ENCODE measurements around the gene TUBGCP2. TPM values are rescaled to one million over a fixed set of nuclear protein-coding genes. Genes with fewer than 3 reads are reported as not detected.

The TUBGCP2 gene
- total and polyA plus RNA-seq, 2 donors from 2014 or later: 61.4 to 93.3 TPM

- Histone ChIP-seq H3K27me3 (ENCODE audit: control insufficient read depth, insufficient read depth, low read length) (no peaks in the 10 kb centered on the region), H3K9me3 (ENCODE audit: control insufficient read depth in 2 of 3, insufficient read depth in 1 of 3, low read length in 3 of 3) (no peaks in the 10 kb centered on the region), H3K4me1 (ENCODE audit: control insufficient read depth in 2 of 3, insufficient read depth in 2 of 3, low read depth in 1 of 3, low read length in 3 of 3) (peaks cover 3 to 23% (median 13%) of the 10 kb centered on the region in 3 donors), H3K27ac (ENCODE audit: low read depth in 2 of 2, low read length in 2 of 2) (no peak overlapping the region), H3K9ac (ENCODE audit: low read length in 3 of 3) (no peak overlapping the region), H3K4me3 (ENCODE audit: low read length in 3 of 3) (no peak overlapping the region), H3K36me3 (ENCODE audit: control insufficient read depth in 2 of 3, insufficient read depth in 3 of 3, low read length in 3 of 3) (peaks cover 0 to 16% (median 2%) of the 10 kb centered on the region in 3 donors)
- TF ChIP-seq CTCF (IDR thresholded peaks at IDR 0.05; ENCODE audit: borderline replicate concordance, extremely low read depth, insufficient read depth): no peak
- peak in 1 of 5 donors; percentile 55 for DNase-seq
- intact Hi-C loops (cut with DNase I): no loop called here
- no peak for FAIRE-seq
Measured at GRCh38 chr10:133310789-133311188, 2.1 kb upstream of the TUBGCP2 start.

GRCh38 chr10:133310399-133310755 lies 1.7 kb upstream of the TUBGCP2 start:
- no peaks in the 10 kb centered on the region for H3K9me3 ChIP-seq (ENCODE audit: control insufficient read depth in 2 of 3, insufficient read depth in 1 of 3, low read length in 3 of 3)
- H3K4me1 ChIP-seq (ENCODE audit: control insufficient read depth in 2 of 3, insufficient read depth in 2 of 3, low read depth in 1 of 3, low read length in 3 of 3): peaks cover 3 to 27% (median 14%) of the 10 kb centered on the region in 3 donors
- no peaks in the 10 kb centered on the region for H3K27me3 ChIP-seq (ENCODE audit: control insufficient read depth, insufficient read depth, low read length)
- peaks cover 0 to 16% (median 2%) of the 10 kb centered on the region in 3 donors for H3K36me3 ChIP-seq (ENCODE audit: control insufficient read depth in 2 of 3, insufficient read depth in 3 of 3, low read length in 3 of 3)
- FAIRE-seq (no peak), DNase-seq (peak in 2 of 5 donors; percentile 66 to 77)
- H3K27ac ChIP-seq (ENCODE audit: low read depth in 2 of 2, low read length in 2 of 2): no peak overlapping the region
- intact Hi-C loops (cut with DNase I): no loop called here
- H3K4me3 ChIP-seq (ENCODE audit: low read length in 3 of 3): no peak overlapping the region
- no peak for TF ChIP-seq CTCF (IDR thresholded peaks at IDR 0.05; ENCODE audit: borderline replicate concordance, extremely low read depth, insufficient read depth)
- no peak overlapping the region for H3K9ac ChIP-seq (ENCODE audit: low read length in 3 of 3)

- Histone ChIP-seq H3K27me3 (ENCODE audit: control insufficient read depth, insufficient read depth, low read length) (no peaks in the 10 kb centered on the region), H3K4me1 (ENCODE audit: control insufficient read depth in 2 of 3, insufficient read depth in 2 of 3, low read depth in 1 of 3, low read length in 3 of 3) (peaks cover 3 to 27% (median 14%) of the 10 kb centered on the region in 3 donors), H3K9me3 (ENCODE audit: control insufficient read depth in 2 of 3, insufficient read depth in 1 of 3, low read length in 3 of 3) (no peaks in the 10 kb centered on the region), H3K36me3 (ENCODE audit: control insufficient read depth in 2 of 3, insufficient read depth in 3 of 3, low read length in 3 of 3) (peaks cover 0 to 16% (median 2%) of the 10 kb centered on the region in 3 donors), H3K27ac (ENCODE audit: low read depth in 2 of 2, low read length in 2 of 2) (peak overlapping the region in 1 of 2 donors; percentile 9), H3K4me3 (ENCODE audit: low read length in 3 of 3) (peak overlapping the region in 2 of 3 donors; percentile 12 to 95), H3K9ac (ENCODE audit: low read length in 3 of 3) (no peak overlapping the region)
- DNase-seq (peak in 3 of 5 donors; percentile 28 to 88 (median 85)), FAIRE-seq (no peak)
- TF ChIP-seq CTCF (IDR thresholded peaks at IDR 0.05; ENCODE audit: borderline replicate concordance, extremely low read depth, insufficient read depth): no peak
- intact Hi-C loops (cut with DNase I): no loop called here
Measured at GRCh38 chr10:133309720-133310398, 1.2 kb upstream of the TUBGCP2 start.
